ENCODE measurements around the gene HPSE. TPM values are rescaled to one million over a fixed set of nuclear protein-coding genes. Genes with fewer than 3 reads are reported as not detected.
A peak's percentile ranks its signal among the peaks of the same experiment; 100 is the strongest.
"Not testable (repeated sequence)": the region's sequence is repeated elsewhere in the genome, so short reads cannot be mapped to it uniquely, and the experiment has no call there.

The HPSE gene
- polyA plus RNA-seq, 4 donors = 0.81 to 1.8 (median 1.1) TPM

DNA sequence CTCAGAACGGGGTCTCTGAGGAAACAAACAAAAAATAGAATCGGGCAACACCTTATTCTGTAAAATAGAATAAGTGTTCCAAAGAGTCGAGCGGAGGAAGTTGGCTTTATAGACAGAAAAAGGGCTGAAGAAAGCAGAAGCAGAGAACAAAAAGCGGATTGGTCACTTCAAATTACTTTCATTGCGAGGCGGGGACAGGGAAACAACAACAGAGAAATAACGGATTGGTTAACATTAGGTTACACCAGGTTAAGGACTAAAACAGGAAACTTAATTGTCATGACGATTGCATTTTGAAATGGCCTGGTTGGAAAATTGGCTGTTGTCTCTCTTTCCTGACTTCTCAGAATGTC is 49.6 kb downstream of the HPSE start:
- peak in 2 of 4 donors; percentile 10 to 43 for DNase-seq (ENCODE audit: low read depth in 4 of 4, low spot score in 3 of 4)

- DNase-seq (ENCODE audit: low read depth in 4 of 4, low spot score in 3 of 4) = peak; percentile 82 to 89 (median 85)
Observed at GRCh38 chr4:83284193-83285054, 50.2 kb downstream of the HPSE start, which contains the start of gene COQ2. COQ2 (minus strand) TSS chr4:83284798; CDS start chr4:83284764, 34 bp downstream.

DNA sequence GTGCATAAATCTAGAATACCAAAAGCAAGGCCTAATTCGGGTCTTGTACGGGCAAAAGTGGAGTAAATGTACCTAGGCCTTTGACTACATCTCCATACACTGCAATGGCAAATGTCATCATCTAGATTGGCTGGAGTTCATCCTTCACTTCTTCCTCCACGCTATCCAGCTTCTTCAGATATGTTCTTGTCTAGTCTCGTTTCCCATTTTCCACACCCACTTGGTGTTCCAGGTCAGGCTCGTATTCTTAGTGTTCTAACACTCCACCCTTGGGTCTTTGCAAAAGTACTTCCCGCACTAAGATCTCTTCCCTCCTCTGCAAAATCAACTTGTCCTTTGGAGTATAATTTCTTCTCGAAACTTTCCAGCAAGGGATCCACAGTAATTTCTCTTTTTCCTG is 51.5 kb downstream of the HPSE start:
- no peak for DNase-seq (ENCODE audit: low read depth in 4 of 4, low spot score in 3 of 4)

GRCh38 chr4:83282049-83282535 is 52.6 kb downstream of the HPSE start:
- DNase-seq (ENCODE audit: low read depth in 4 of 4, low spot score in 3 of 4) = peak in 1 of 4 donors; percentile 26

DNA sequence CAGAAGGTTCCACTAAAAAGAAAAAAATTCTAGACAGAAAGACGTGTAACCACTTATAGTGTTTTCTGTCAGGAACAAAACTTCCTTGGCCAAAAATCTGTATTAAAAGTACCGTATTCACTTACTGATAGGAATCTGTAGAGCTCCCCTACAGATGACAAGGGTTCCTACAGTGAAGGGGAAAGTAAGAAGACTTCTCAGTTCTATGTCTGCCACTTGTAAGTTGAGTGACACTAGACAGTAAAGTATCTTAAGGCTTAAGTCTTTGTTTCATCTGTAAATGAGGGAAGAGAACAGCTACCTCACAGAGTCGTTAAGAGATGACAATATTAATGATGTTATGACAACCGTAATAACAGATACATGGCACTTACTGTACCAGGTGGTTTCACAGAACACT is 53.3 kb downstream of the HPSE start:
- DNase-seq (ENCODE audit: low read depth in 4 of 4, low spot score in 3 of 4) = no peak

GRCh38 chr4:83276299-83277040 is 58.2 kb downstream of the HPSE start:
- DNase-seq (ENCODE audit: low read depth in 4 of 4, low spot score in 3 of 4) = no peak

DNA sequence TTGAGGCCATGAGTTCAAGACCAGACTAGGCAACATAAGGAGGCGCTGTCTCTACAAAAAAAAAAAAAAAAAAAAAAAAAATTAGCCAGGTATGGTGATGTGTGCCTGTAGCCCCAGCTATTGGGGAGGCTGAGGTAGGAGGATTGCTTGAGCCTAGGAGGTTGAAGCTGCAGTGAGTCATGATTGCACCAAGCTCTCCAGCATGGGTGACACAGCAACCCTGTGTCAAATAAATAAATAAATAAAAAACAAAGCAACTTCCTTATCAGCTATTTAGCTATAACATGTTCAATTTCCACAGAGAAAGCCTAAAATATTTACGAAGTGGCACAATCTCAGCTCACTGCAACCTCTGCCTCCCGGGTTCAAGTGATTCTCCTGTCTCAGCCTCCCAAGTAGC is 60.7 kb downstream of the HPSE start:
- DNase-seq (ENCODE audit: low read depth in 4 of 4, low spot score in 3 of 4) = not testable (repeated sequence)

DNA sequence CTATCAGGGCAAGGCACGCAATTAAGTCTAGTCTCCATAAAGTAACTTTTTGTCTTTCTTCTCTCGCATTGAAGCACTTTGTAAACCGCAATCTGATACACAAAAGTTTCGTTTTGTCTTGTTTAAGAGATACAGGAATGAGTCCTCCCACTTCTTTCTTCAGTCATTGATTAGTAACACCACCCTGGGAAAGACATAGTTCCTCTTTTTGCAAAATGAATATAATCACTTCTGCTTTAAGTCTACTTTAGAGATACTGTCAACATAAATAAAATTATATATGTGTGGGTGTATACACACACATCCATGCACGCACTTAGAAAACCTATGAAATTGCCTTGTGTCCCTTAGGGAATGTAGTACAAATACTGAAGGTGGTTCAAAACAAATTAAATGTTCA is 61.7 kb downstream of the HPSE start:
- no peak for DNase-seq (ENCODE audit: low read depth in 4 of 4, low spot score in 3 of 4)

- DNase-seq (ENCODE audit: low read depth in 4 of 4, low spot score in 3 of 4) = no peak
Observed at GRCh38 chr4:83269256-83269655, 65.4 kb downstream of the HPSE start.

DNA sequence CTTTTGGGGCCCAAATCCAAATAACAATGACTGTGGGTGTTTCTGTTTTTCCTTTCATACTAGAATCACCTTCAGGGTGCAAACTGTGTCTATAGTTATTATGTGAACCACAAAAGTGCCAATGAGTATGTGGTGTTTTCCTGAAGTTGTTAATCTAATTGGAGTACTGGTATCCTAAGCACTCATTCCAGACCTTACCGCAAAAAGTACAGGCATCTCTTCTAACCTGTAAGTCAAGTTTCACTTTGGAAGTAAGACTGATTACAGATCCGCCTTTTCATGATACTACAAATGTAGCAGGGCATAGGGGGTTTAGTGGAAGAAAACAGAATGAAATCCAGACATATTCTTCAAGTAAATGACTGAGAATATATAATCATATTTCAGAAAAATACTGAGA is 66.2 kb downstream of the HPSE start:
- DNase-seq (ENCODE audit: low read depth in 4 of 4, low spot score in 3 of 4) = no peak

DNA sequence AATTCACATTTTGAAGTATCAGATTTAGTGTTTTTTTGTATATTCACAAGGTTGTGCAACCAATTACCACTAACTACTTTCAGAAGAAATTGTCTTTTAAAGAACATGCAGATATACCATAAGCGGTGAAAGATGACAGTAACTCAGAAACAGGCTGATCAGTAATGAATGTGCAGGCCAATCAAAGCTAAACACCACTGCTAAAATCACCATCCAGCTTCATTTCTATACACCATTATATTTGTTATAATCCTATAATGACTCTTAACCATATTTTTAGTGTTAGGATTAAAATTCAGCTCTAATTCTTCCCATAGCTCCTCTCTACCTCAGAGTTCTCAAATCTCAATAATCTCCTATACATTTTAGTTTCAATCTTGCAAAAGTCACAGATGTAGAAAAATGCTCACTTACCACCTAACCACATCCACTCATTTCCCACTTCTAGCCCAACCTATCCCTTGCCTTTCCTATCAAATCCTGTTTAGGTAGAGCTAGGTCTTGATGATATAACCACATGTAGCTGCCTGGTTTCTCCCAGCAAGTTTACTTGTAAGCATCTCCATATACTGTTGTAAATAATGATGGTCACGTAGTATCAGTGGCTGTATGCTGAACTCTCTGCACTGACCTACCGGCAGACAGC is 66.7 kb downstream of the HPSE start:
- DNase-seq (ENCODE audit: low read depth in 4 of 4, low spot score in 3 of 4) = no peak

DNA sequence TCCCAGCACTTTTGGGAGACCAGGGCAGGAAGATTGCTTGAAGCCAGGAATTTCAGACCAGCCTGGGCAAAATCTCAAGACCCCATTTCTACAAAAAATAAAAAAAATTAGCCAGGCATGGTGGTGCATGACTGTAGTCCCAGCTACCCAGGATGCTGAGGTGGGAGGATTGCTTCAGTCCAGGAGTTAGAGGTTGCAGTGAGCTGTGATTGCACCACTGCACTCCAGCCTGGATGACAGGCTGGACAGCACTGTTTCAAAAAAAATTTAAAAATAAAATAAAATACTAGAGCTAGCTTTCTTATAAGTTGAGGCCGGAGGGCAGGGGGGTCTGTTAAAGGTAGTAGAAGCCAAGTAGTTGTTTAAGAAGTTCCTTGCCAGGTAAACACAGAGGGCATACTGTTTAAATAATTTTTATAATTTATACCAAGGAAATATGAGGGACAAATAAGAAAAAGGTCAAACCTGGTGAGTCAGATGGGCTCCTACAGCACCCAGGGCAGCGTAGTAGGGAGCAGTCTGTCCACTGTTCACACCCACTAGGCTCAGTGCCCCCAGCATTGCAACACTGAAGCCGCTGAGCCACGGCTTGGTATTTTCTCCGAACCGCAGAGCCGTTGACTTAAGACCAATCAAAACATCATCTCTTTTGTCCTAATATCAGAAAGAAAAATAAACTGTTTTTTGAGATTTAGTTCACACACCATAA is 67.4 kb downstream of the HPSE start:
- DNase-seq (ENCODE audit: low read depth in 4 of 4, low spot score in 3 of 4) = no peak

GRCh38 chr4:83266689-83267088 is 68.0 kb downstream of the HPSE start:
- no peak for DNase-seq (ENCODE audit: low read depth in 4 of 4, low spot score in 3 of 4)

DNA sequence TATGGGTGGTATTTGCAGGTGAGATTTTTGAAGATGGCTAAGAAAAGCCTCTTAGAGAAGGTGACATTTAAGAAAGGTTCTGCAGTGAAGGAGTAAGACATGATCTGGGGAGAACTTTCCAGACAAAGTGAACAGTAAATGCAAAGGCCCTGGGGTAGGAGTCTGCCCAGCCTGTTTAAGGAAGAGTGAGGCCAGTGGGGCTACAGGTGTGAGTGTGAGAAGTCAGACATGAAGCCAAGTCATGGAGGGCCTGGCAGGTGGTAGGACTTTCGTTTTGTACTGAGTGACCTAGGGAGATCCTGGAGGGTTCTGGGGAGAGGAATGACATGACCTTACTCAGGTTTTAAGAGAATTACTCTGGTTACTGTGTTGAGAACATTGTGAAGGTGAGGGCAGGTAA is 71.5 kb downstream of the HPSE start:
- DNase-seq (ENCODE audit: low read depth in 4 of 4, low spot score in 3 of 4) = no peak

GRCh38 chr4:83262682-83263081 is 72.0 kb downstream of the HPSE start:
- no peak for DNase-seq (ENCODE audit: low read depth in 4 of 4, low spot score in 3 of 4)

DNA sequence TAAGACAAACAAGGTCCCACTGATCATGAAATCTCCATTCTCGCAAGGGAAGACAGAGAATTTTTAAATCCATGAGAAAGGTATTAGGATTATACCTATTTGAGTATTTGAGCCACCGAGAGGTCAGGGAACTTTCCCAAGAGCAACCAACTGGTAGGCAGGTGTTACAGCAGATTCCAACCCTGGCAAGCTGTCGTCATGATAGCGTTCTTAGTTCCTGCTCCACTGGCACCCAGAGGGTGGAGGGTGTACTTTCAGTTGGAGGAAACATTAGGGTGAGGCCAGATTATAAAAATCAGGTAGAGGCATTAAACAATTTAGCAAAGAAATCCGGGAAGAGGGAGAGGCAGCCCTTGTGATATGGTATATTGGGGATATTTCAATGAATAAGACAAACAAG is 73.3 kb downstream of the HPSE start:
- DNase-seq (ENCODE audit: low read depth in 4 of 4, low spot score in 3 of 4) = no peak

- DNase-seq (ENCODE audit: low read depth in 4 of 4, low spot score in 3 of 4) = no peak
Observed at GRCh38 chr4:83259586-83259985, 75.1 kb downstream of the HPSE start.

DNA sequence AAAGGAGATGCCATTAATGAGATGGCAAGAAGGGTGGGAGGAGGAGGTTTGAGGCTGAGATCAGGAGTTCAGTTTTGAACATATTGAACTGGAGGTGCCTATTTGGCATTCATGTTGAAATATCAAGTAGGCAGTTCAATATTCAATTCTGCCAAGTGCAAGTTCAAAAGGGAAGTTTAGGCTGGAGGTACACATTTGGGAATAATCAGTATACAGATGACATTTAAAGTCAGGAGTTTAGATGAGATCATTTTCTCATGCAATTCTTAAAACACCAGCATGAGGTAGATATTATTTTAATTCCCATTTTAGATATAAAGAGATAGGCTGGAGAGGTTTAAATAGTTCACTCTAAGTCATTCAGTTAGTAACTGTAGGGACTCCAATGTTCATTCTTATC is 76.2 kb downstream of the HPSE start:
- DNase-seq (ENCODE audit: low read depth in 4 of 4, low spot score in 3 of 4) = no peak

- DNase-seq (ENCODE audit: low read depth in 4 of 4, low spot score in 3 of 4) = no peak
Observed at GRCh38 chr4:83257811-83258210, 76.8 kb downstream of the HPSE start.

DNA sequence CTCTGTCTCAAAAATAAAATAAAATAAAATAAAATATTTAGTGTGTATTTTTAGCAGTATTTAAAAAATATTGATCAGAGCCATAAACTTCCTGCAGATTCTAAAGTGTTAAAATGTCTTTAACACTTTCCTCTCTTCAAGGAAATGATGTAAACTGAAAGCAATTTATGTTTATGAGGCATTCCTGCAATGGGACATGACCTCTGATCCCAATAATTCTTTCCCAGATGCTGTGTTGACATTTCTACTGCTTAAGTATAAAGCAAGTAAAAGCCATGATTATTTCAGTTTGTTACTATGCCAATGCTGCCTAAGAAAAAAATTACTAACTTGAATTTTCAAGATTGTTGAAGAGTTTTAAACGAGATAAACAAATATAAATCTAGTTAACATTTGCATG is 79.1 kb downstream of the HPSE start:
- peak; percentile 28 to 45 (median 34) for DNase-seq (ENCODE audit: low read depth in 4 of 4, low spot score in 3 of 4)

Data from left renal pelvis (tissue), 4 donors.